ENCODE results near the gene PP2D1. TPM values are rescaled to one million over a fixed set of nuclear protein-coding genes. Genes with fewer than 3 reads are reported as not detected.

PP2D1 gene
- total RNA-seq, 1 experiment from 2014 or later, result not detected

DNA sequence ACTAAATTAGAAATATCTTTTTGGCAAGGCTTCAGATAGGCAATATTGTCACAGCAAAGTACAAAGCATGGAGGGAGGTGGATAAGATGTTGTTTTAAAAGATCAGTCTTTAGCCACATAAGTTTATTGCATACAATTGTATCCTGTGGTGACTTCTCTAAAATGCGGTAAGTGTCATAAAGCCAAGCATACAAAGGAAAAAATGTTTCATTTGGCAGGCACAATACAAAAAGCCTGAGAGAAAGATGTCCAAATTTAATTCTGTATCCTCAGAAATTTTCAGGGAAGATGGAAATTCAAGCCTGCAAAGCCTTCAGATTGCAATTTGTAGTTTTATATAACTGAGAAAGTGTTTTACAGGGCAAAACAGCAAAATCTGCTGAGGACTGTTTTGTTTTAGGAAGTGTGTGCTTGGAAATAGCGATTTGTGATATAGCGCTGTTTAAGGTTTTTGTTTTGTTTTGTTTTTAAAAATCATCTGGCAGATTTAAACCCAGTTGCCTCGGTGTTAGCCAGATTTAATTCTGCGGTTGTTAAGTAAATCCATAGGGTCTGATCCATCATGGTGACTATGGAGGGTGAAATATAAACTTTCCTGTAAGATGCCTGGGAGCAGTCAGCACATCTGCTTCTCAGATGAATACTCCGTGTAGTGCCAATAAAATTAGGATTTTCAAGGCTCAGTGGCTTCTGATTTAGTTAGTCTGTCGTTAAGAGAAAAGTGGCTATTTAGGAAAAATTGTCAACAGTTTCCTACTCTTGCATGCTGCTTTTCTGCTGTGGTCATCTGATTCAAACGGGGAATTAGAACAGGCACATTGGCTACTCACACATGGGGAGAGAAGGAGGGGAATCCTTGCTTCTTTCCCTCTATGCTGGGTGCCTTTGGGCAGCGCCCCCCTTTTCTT is 36.2 kb upstream of the PP2D1 start:
- BruUV-seq (replicated peaks), result no TSS peak

DNA sequence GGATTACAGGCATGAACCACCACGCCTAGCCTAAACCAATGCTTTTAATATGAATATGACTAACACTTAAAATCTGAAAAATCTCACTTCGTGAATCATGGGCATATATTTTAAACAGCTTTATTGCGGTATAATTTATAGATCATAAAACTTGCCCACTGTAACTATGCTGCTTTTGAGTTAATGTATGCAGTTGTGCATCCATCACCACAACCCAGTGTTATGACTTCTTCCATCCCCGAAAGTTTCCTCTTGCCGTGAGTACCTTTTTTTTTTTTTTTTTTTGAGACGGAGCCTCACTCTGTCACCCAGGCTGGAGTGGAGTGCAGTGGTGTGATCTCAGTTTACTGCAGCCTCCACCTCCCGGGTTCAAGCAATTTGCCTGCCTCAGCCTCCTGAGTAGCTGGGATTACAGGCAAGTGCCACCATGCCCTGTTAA is 35.3 kb upstream of the PP2D1 start:
- Histone ChIP-seq H3K9me3 (ENCODE audit: control insufficient read depth, insufficient read depth, low read depth, low read length) (no peaks in the 10 kb centered on the region), H3K4me3 (ENCODE audit: low read depth in 2 of 2, low read length in 2 of 2) (no peak overlapping the region), H3K27ac (ENCODE audit: low read length) (no peak overlapping the region), H3K4me1 (ENCODE audit: control insufficient read depth, insufficient read depth, low read length) (peaks cover 3% of the 10 kb centered on the region; the same call in 1 of the 2 replicates), H3K27me3 (ENCODE audit: control insufficient read depth, insufficient read depth, low read length) (no peaks in the 10 kb centered on the region), H3K36me3 (ENCODE audit: control insufficient read depth, insufficient read depth, low read length) (no peaks in the 10 kb centered on the region)
- intact Hi-C loops (cut with micrococcal nuclease; ENCODE audit: unreplicated experiment), result no loop called here
- ATAC-seq (no peak), DNase-seq (ENCODE audit: low read depth, low spot score) (no peak)
- in situ Hi-C loops (cut with HindIII; ENCODE audit: low pct_unique_long_range_greater_than_20kb, low sequenced_read_pairs), result no loop called here
- POLR2A ChIA-PET, result no interaction called here
- TF ChIP-seq TCF7L2 (IDR thresholded peaks at IDR 0.05; ENCODE audit: low read depth, low read length), result no peak
- TF ChIP-seq, protein P1, sequence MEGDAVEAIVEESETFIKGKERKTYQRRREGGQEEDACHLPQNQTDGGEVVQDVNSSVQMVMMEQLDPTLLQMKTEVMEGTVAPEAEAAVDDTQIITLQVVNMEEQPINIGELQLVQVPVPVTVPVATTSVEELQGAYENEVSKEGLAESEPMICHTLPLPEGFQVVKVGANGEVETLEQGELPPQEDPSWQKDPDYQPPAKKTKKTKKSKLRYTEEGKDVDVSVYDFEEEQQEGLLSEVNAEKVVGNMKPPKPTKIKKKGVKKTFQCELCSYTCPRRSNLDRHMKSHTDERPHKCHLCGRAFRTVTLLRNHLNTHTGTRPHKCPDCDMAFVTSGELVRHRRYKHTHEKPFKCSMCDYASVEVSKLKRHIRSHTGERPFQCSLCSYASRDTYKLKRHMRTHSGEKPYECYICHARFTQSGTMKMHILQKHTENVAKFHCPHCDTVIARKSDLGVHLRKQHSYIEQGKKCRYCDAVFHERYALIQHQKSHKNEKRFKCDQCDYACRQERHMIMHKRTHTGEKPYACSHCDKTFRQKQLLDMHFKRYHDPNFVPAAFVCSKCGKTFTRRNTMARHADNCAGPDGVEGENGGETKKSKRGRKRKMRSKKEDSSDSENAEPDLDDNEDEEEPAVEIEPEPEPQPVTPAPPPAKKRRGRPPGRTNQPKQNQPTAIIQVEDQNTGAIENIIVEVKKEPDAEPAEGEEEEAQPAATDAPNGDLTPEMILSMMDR (IDR thresholded peaks at IDR 0.05), result no peak
- TF ChIP-seq, protein P2, sequence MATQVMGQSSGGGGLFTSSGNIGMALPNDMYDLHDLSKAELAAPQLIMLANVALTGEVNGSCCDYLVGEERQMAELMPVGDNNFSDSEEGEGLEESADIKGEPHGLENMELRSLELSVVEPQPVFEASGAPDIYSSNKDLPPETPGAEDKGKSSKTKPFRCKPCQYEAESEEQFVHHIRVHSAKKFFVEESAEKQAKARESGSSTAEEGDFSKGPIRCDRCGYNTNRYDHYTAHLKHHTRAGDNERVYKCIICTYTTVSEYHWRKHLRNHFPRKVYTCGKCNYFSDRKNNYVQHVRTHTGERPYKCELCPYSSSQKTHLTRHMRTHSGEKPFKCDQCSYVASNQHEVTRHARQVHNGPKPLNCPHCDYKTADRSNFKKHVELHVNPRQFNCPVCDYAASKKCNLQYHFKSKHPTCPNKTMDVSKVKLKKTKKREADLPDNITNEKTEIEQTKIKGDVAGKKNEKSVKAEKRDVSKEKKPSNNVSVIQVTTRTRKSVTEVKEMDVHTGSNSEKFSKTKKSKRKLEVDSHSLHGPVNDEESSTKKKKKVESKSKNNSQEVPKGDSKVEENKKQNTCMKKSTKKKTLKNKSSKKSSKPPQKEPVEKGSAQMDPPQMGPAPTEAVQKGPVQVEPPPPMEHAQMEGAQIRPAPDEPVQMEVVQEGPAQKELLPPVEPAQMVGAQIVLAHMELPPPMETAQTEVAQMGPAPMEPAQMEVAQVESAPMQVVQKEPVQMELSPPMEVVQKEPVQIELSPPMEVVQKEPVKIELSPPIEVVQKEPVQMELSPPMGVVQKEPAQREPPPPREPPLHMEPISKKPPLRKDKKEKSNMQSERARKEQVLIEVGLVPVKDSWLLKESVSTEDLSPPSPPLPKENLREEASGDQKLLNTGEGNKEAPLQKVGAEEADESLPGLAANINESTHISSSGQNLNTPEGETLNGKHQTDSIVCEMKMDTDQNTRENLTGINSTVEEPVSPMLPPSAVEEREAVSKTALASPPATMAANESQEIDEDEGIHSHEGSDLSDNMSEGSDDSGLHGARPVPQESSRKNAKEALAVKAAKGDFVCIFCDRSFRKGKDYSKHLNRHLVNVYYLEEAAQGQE (IDR thresholded peaks at IDR 0.05; ENCODE audit: insufficient read depth in 1 of 2, low read depth in 2 of 2, low read length in 1 of 2), result no peak
- no peak for TF ChIP-seq POLR2AphosphoS5 (IDR thresholded peaks at IDR 0.05; ENCODE audit: low read depth, low read length)
- no peak for TF ChIP-seq SIN3A (IDR thresholded peaks at IDR 0.05; ENCODE audit: borderline replicate concordance, insufficient read depth, low read depth, low read length)
- CTCF ChIA-PET, result interaction anchor here (0.7 kb wide), 1 partner anchor 1402 kb away, joined by 10 read pairs; no protein-coding TSS in a partner anchor
- BruUV-seq (replicated peaks), result no TSS peak

More for the DNA sequence above, 36.2 kb upstream of the PP2D1 start:
- intact Hi-C loops (cut with micrococcal nuclease; ENCODE audit: unreplicated experiment), result no loop called here
- POLR2A ChIA-PET, result no interaction called here
- H3K27ac ChIP-seq (ENCODE audit: low read length), result no peak overlapping the region
- no peak overlapping the region for H3K4me3 ChIP-seq (ENCODE audit: low read depth in 2 of 2, low read length in 2 of 2)
- DNase-seq (ENCODE audit: low read depth, low spot score) (no peak), ATAC-seq (no peak)
- TF ChIP-seq, protein P2 (IDR thresholded peaks at IDR 0.05; ENCODE audit: insufficient read depth in 1 of 2, low read depth in 2 of 2, low read length in 1 of 2), result no peak
- TF ChIP-seq TCF7L2 (IDR thresholded peaks at IDR 0.05; ENCODE audit: low read depth, low read length) (no peak), POLR2AphosphoS5 (IDR thresholded peaks at IDR 0.05; ENCODE audit: low read depth, low read length) (no peak), SIN3A (IDR thresholded peaks at IDR 0.05; ENCODE audit: borderline replicate concordance, insufficient read depth, low read depth, low read length) (no peak)
- TF ChIP-seq, protein P1 (IDR thresholded peaks at IDR 0.05), result no peak
- H3K36me3 ChIP-seq (ENCODE audit: control insufficient read depth, insufficient read depth, low read length), result no peaks in the 10 kb centered on the region
- in situ Hi-C loops (cut with HindIII; ENCODE audit: low pct_unique_long_range_greater_than_20kb, low sequenced_read_pairs), result no loop called here
- H3K4me1 ChIP-seq (ENCODE audit: control insufficient read depth, insufficient read depth, low read length), result no peaks in the 10 kb centered on the region; the same call in 1 of the 2 replicates
- H3K27me3 ChIP-seq (ENCODE audit: control insufficient read depth, insufficient read depth, low read length), result no peaks in the 10 kb centered on the region
- no peaks in the 10 kb centered on the region for H3K9me3 ChIP-seq (ENCODE audit: control insufficient read depth, insufficient read depth, low read depth, low read length)
- CTCF ChIA-PET, result no interaction called here
